RKO (cell line): ENCODE results near the gene ABCD1.
"Not testable (repeated sequence)": the region's sequence is repeated elsewhere in the genome, so short reads cannot be mapped to it uniquely, and the experiment has no call there.

Source experiments
- DNase-seq: peaks from one replicate; pipeline ENCODE4 v3.0.0-alpha.2; 2016; ENCODE audit warnings: low spot score

Gene ABCD1

GRCh38 chrX:153694256-153694655, 30.4 kb upstream of the ABCD1 start:
- DNase-seq: not testable (repeated sequence)

DNA sequence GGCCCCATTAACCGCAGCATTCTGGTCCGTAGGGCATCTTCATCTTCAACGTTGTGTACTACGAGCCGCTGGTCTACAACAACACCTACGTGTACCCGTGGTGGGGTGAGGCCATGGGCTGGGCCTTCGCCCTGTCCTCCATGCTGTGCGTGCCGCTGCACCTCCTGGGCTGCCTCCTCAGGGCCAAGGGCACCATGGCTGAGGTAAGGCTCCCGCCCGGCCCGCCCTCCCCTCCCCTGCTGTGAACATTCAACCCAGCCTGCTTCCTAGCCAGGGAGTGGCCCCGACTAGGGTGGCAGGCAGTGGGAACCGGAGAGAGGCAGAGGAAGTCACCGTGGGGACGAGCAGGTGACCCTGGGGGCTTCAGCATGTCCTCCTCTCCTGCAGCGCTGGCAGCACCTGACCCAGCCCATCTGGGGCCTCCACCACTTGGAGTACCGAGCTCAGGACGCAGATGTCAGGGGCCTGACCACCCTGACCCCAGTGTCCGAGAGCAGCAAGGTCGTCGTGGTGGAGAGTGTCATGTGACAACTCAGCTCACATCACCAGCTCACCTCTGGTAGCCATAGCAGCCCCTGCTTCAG, 29.9 kb upstream of the ABCD1 start:
- no peak for DNase-seq

- no peak for DNase-seq
Observed at GRCh38 chrX:153696100-153696499, 28.6 kb upstream of the ABCD1 start.

GRCh38 chrX:153696538-153696937, 28.1 kb upstream of the ABCD1 start:
- not testable (repeated sequence) for DNase-seq

DNA sequence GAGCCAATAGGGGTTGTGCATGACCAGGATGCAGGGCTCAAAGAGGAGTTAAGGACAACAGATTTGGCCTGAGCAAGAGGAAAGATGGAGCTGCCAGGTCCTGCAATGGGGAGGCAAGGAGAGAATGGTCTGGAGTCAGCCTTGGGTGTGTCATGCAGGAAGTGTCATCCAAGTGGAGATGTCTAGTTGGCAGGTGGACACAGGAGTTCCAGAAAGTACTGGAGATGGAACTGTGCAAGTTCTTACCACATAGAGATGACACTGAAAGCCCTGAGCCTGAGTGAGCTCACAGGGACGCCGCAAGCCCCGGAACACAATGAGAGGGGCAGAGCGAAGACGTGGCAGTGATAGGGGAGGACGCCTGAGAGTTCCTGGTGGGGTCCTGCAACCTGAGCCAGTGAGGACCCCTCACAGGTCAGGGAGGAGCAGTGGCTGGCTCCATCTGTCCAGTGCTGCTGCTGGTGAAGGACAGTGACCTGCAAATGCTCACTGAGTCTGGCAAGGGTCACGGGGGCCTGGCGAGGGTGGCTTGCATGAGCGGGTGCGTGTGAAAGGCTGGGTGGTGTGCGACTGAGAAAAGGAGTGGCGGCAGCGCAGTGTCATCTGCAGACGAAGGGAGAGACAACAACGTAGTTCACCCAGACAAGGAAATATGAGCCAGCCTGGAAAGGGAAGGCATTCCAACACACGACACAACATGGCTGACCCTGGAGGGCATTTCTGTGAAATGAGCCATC, 27.5 kb upstream of the ABCD1 start:
- DNase-seq: not testable (repeated sequence)

DNA sequence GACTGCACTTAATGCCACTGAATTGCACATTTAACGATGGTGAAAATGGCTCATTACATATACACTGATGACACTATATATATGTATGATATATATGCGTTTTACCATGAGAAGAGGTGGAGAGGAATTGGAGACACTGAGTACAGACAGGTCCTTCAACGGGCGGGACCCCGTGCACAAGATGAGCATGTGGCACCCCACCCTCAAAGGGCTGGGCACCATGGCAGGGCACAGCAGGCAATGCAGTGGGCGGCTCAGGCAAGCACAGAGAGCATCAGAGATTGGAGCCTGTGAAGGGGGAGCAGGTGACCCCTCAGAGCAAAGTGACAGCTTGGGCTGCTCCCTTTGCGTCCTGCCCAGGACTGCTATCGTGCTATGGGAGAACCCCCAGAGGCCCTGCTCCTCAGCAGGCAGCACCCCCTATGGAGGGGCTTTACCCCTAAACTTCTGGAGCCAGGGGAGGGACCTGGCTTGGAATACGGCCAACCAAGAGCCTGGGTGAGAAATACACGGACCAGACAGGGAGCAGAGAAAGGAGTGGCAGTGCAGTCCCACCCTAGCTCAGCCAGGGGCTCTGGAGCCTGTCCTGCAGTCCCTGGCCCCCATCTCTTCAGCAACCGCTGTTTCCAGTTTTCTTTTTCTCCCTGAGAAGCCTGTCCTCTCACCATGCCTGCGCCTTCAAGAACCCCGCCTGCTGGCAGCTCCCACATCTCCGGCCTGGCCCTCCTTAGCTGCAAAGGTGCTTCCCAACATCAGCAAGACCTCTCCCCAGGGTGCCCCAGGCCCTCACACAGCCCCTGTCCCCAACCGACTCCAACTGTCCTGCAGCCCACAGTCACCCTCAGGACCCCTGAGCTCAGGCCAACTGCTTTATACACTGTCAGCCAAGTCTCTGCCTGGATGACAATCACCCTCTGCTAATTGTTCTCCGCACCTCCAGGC, 26.5 kb upstream of the ABCD1 start:
- no peak for DNase-seq

GRCh38 chrX:153699210-153699783, 25.4 kb upstream of the ABCD1 start:
- DNase-seq: not testable (repeated sequence)

DNA sequence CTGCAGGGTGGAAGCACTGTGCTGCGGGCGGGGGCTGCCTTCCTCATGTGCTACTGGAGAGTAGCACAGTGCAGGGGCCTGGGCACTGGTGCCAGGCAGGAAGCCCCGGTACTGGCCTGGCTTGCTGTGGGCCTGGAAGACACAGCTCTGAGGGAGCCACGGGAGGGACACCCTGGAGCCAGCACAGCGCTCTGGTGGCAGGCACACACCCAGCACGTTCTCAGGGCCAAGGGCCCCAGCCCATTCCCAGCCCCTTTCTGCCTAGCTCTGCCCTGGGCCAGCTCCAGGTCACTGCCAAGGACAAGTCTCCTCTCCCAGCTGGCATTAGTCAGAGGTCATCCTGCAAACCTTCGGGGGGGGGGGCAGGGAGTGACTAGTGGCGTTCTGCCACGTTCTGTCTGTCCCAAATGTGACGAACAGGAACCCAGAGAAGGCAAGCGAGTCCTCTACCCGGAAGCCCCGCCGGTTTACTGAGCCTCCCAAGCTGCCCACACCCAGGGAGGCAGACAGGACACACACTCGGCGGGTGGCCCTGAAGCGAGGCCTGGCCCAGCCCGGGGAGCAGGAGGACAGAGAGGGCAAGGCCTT, 24.8 kb upstream of the ABCD1 start:
- not testable (repeated sequence) for DNase-seq

GRCh38 chrX:153700376-153700945, 24.2 kb upstream of the ABCD1 start:
- DNase-seq: no peak

DNA sequence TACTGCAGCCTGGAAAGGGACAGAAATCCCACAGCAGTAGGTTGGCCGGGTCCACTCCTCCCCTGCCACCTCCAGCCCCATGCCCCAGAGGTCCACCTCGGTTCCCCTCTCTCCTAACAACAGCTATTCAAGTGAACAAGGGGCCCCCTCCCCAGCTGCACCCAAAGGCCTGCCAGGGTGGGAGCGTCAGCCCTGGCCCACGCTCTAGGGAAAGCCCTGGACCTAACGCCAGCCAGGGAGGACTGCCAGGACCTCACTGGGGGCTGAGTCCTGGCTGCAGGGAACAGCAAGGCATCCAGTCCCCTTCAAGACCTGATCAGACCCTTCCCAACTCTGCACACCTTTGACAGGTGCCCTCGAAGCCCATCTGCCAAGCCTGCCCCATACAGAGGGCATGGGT, 23.7 kb upstream of the ABCD1 start:
- no peak for DNase-seq

DNA sequence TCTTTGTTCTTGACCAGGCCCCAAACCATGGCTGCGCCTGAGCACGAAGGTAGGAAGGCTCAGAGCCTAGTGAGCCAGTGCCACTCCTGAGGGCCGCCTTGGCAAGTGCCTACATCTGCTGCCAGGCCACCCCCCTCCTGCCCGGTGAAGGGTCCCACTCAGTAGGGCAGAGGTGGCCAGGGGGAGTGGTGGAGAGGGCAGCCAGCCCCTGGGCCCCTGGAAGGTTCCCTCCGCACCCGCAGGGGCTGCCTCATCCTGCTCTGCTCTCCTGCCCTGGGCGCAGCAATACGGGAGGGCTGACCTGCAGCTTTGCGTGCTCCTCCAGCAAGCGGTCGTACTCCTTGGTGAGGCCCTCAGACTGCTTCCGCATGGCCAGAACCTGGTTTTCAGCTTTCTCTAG, 22.9 kb upstream of the ABCD1 start:
- DNase-seq: no peak

DNA sequence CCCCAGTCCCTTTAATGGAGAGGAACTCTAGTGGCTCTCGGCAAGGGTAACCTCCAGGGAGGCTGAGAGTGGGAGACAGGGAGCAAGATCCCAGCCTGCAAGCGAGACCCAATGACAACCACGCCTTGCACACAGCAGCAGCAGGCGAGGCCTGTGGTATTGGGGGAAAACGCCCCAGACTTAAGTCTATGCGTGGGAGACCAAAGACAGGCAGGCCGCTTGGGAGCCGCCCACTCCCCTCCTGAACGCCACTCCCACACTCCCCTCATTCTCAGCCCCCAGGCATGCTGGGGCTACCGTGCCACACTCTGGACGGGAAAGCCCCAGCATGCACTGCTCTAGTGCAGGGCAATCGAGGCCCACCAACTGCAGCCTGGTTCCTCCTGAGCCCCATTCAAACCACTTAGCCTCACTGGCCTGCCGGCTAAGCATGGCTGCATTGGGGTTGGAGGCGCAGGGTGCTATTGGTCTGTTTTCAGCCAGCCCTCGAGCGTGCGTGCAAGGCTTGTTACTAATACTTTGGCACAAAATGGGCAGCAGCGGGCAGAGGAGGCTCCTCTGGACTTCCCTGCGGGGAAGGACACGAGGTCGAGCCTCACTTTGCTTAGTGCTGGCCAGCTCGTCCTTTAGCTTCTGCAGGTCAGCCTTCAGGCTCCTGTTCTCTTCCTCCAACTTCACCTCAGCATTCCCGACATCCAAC, 22.2 kb upstream of the ABCD1 start:
- DNase-seq: no peak

GRCh38 chrX:153703036-153703370, 21.7 kb upstream of the ABCD1 start:
- DNase-seq: no peak

- DNase-seq: no peak
Observed at GRCh38 chrX:153704021-153704526, 20.6 kb upstream of the ABCD1 start.

DNA sequence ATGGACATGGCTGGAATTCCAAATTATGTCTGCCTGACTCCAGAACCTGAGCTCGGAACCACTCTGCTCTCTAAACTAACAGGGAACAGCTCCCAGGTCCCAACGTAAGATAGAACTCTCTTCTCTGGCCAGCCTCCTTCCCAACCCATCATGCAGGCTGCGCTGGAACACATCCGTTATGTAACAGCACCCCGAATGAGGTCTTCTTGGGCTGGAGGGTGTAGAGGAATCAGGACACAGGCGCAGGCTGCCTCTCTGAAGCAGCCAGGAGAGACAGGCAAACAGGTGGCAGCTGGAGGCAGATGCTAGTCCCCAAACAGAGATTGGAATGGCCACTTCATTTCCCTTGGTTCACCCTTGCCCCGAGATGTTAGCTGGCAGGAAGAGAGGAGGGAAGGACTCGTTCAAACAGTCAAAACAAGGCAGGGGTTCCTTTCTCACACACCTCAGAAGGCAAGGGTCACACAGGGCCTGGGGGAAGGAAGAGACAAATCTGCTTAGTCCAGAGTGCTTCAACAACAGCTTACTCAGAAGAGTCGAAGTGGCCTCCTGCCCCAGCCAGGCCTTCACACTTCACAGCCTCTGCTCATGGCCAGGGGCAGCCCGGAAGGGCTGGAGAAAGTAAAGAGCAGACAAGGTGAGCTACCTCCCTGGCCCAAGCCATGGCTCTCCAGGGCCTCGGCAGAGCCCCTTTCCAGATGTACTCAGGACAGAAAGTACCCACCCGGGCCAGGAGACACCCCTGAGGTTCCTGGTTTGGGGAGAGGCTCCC, 19.8 kb upstream of the ABCD1 start:
- not testable (repeated sequence) for DNase-seq

DNA sequence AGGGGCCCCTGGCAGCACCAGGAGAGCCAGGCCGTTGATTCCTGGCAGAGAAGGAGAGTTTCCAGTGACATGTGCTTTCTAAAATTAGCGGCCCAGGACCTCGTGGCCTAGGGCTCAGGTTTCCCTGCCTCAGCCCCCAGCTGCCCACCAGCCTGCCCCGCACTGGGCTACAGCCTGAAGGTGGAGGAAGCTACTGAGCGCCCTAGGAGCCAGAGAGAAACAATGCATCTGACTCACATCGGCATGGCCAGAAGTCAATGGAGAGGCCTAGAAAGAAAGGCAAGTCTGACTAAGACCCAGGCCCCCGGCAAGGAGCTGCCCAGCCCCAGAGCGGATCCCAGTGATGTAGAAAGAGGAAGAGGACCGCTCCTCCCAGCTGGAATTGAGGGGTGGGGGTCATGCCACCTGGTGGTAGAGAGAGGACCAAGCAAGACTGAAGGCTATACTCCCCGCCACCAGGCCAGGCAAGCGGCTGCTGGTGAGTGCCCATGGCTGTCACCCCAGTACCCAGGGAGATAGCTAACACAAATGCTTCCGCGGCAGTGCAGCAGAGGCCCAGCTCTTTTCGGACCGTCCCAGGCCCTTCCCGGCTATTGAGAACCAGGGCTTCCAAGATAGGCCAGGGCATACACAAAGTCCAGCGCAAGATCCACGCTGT, 19.1 kb upstream of the ABCD1 start:
- DNase-seq: not testable (repeated sequence)

GRCh38 chrX:153706799-153707198, 17.9 kb upstream of the ABCD1 start:
- no peak for DNase-seq

DNA sequence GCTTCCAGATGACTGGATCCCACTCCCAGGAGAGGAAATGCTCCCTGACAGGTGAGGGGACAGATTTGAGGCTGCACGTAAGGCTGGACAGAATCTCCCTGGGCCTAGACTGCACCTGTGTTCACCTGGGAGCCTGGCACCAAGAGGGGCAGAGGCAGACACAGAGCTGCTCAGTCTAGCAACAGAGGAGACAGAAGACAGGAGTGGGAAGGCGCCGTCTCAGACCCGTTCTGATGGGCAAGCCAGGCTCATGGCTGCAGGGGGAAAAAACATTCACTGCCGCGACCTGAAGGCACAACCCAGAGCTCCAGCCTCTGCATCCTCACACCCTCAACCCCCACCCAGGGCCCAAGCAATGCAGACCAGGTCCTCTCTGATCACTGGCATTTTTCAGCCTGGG, 17.2 kb upstream of the ABCD1 start:
- DNase-seq: no peak

DNA sequence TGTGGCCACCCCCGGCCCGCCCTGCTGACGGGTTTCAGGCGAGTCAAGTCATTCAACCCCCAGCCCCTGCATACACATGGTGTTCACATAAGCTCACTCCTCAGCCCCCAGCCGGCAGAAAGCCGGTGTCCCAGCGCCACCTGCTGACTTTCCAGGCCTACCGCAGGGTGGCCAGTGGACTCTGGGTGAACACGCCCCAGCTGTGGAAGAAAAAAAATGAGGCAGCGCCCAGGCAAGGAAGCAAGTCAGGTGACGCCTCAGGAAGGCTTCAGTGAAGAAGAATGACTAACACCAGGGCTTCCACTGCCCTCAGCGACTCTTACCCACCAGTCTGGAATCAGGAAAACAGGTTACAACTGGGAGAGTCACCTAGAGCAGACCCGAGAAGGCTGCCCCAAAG, 16.2 kb upstream of the ABCD1 start:
- peak; percentile 85 for DNase-seq
